ENCODE data around the gene MTCP1. TPM values are rescaled to one million over a fixed set of nuclear protein-coding genes. Genes with fewer than 3 reads are reported as not detected.

The MTCP1 gene
- total and polyA plus RNA-seq, 9 of the 15 experiments (the other 6 are each of a cell fraction or from before 2014, with no cell fraction given) = 12.7 to 28.0 (median 22.9) TPM

- TF ChIP-seq REST (IDR thresholded peaks at IDR 0.05; ENCODE audit: borderline replicate concordance) (peak; percentile 35; the same call in 1 of the 2 replicates), REST (CRISPR knock-in tag; IDR thresholded peaks at IDR 0.05; ENCODE audit: low read depth) (no peak), SMC3 (conservative IDR thresholded peaks at IDR 0.05; ENCODE audit: insufficient read depth, low read depth, low read length) (peak; percentile 32; the same call in 1 of the 2 replicates), E2F5 (CRISPR knock-in tag; IDR thresholded peaks at IDR 0.05) (no peak), THRA (IDR thresholded peaks at IDR 0.05) (no peak), ZBTB33 (CRISPR knock-in tag; IDR thresholded peaks at IDR 0.05) (0 out of 2 replicates have a peak, but pooled peaks have one; percentile 22), NFIX (CRISPR knock-in tag; IDR thresholded peaks at IDR 0.05; ENCODE audit: low read depth) (no peak), RNF219 (CRISPR knock-in tag; IDR thresholded peaks at IDR 0.05) (no peak), MCM2 (IDR thresholded peaks at IDR 0.05; ENCODE audit: low read depth) (no peak), ZSCAN32 (CRISPR knock-in tag; IDR thresholded peaks at IDR 0.05) (no peak), ZNF311 (CRISPR knock-in tag; IDR thresholded peaks at IDR 0.05) (no peak)
These were observed 23.6 kb upstream of the MTCP1 start (continued) for GRCh38 chrX:155094468-155095061.
